Endodermal cell (in vitro differentiated cells): ENCODE results near the gene ATRNL1. TPM values are rescaled to one million over a fixed set of nuclear protein-coding genes. Genes with fewer than 3 reads are reported as not detected.

ENCODE experiments used
- DNase-seq: peaks from one replicate; pipeline ENCODE4 v3.0.0-alpha.2; 2017
- H3K27ac ChIP-seq: 2 replicates; pipeline ENCODE4 v1.5.1; 2013; ENCODE audit warnings: mild to moderate bottlenecking, low read depth, low read length, moderate library complexity
- H3K27me3 ChIP-seq: 2 replicates; pipeline ENCODE4 v1.6.1; 2013; ENCODE audit warnings: mild to moderate bottlenecking, low read length, moderate library complexity; ENCODE audit not compliant: insufficient read depth, control insufficient read depth, poor library complexity, severe bottlenecking
- H3K36me3 ChIP-seq: 2 replicates; pipeline ENCODE4 v1.7.0; 2013; ENCODE audit warnings: mild to moderate bottlenecking, low read length, moderate library complexity; ENCODE audit not compliant: control insufficient read depth, insufficient read depth
- H3K4me1 ChIP-seq: one replicate; pipeline ENCODE4 v1.7.0; 2013; ENCODE audit warnings: low read length; ENCODE audit not compliant: control insufficient read depth, insufficient read depth
- H3K4me3 ChIP-seq: 2 replicates; pipeline ENCODE4 v1.5.1; 2013; ENCODE audit warnings: mild to moderate bottlenecking, low read length, moderate library complexity
- H3K9ac ChIP-seq: 2 replicates; pipeline ENCODE4 v1.6.1; 2013; ENCODE audit warnings: mild to moderate bottlenecking, low read length, moderate library complexity; ENCODE audit not compliant: poor library complexity, severe bottlenecking; ENCODE audit errors: extremely low read depth
- H3K9me3 ChIP-seq: 2 replicates; pipeline ENCODE4 v1.6.1; 2013; ENCODE audit warnings: mild to moderate bottlenecking, low read length, moderate library complexity; ENCODE audit not compliant: control insufficient read depth
- H3K27ac Mint-ChIP-seq: 2 replicates; pipeline ENCODE4 v1.8.0; 2020; ENCODE audit warnings: mixed read lengths
- H3K27me3 Mint-ChIP-seq: 2 replicates; pipeline ENCODE4 v1.8.0; 2021; ENCODE audit warnings: mild to moderate bottlenecking, mixed read lengths; ENCODE audit not compliant: insufficient read depth
- H3K36me3 Mint-ChIP-seq: 2 replicates; pipeline ENCODE4 v1.8.0; 2020; ENCODE audit warnings: low read depth, mixed read lengths
- H3K4me1 Mint-ChIP-seq: 2 replicates; pipeline ENCODE4 v1.8.0; 2020; ENCODE audit warnings: mixed read lengths
- H3K4me3 Mint-ChIP-seq: 2 replicates; pipeline ENCODE4 v1.8.0; 2020; ENCODE audit warnings: mild to moderate bottlenecking, moderate library complexity, mixed read lengths
- H3K9me3 Mint-ChIP-seq: 2 replicates; pipeline ENCODE4 v1.8.0; 2020; ENCODE audit warnings: mild to moderate bottlenecking, mixed read lengths
- CTCF ChIP-seq: fragments of 200-600 bp; sonication (generic); conservative IDR thresholded peaks from 2 replicates; pipeline ENCODE4 v1.5.0; 2021; ENCODE audit warnings: antibody characterized with exemption, mild to moderate bottlenecking
- WGBS, 2 experiments: methylation state at CpG; one replicate each; pipeline versions ENCODE4 v1.1.5 to v1.1.7; 2013; ENCODE audit warnings: missing lambda C conversion rate in 2 of 2, mixed read lengths in 1 of 2; ENCODE audit not compliant: insufficient coverage in 1 of 2, insufficient read length in 1 of 2; 5-methylcytosine and 5-hydroxymethylcytosine counted together
- total RNA-seq, 2 donors: library from RNA; stranded (reverse); fragmentation: NEBNext Ultra II Directional in 1 of 2; extraction: Animal tissue kit (Norgen Biotek cat#: 25700) in 1 of 2; gene quantifications; 2 replicates in 1 of 2; 3 replicates in 1 of 2; pipeline ENCODE4 v1.2.1, GENCODE V29; 2021

Gene ATRNL1
- total RNA-seq, 2 donors from 2014 or later = 8.0 to 9.0 TPM

- no peak overlapping the region for H3K27ac ChIP-seq
- no peak for TF ChIP-seq CTCF
- no peaks in the 10 kb centered on the region for H3K27me3 ChIP-seq
- H3K4me3 ChIP-seq = no peak overlapping the region
- no peak for DNase-seq
- H3K27ac Mint-ChIP-seq = no peak overlapping the region
- H3K4me1 Mint-ChIP-seq = peaks cover 2% of the 10 kb centered on the region
- H3K36me3 Mint-ChIP-seq = no peaks in the 10 kb centered on the region
- H3K4me3 Mint-ChIP-seq = no peak overlapping the region
- no peak overlapping the region for H3K9ac ChIP-seq
- no peaks in the 10 kb centered on the region for H3K9me3 Mint-ChIP-seq
- H3K36me3 ChIP-seq = no peaks in the 10 kb centered on the region
- no peaks in the 10 kb centered on the region for H3K4me1 ChIP-seq
- H3K27me3 Mint-ChIP-seq = no peaks in the 10 kb centered on the region
- H3K9me3 ChIP-seq = no peaks in the 10 kb centered on the region
- 97 to 100% methylated on average over 2 of the region's 2 CpGs for WGBS, 2 experiments
Measured at GRCh38 chr10:115773832-115774231, 680.7 kb downstream of the ATRNL1 start.

GRCh38 chr10:115774721-115775120 lies 681.6 kb downstream of the ATRNL1 start:
- no peak for DNase-seq
- Mint-ChIP-seq H3K9me3 (no peaks in the 10 kb centered on the region), H3K27ac (no peak overlapping the region), H3K27me3 (no peaks in the 10 kb centered on the region), H3K36me3 (no peaks in the 10 kb centered on the region), H3K4me1 (peaks cover under 1% of the 10 kb centered on the region), H3K4me3 (no peak overlapping the region)
- no CpG with 5 or more reads among the region's 2 CpGs for WGBS, 2 experiments
- Histone ChIP-seq H3K27ac (no peak overlapping the region), H3K9me3 (no peaks in the 10 kb centered on the region), H3K4me3 (no peak overlapping the region), H3K9ac (no peak overlapping the region), H3K27me3 (no peaks in the 10 kb centered on the region), H3K36me3 (no peaks in the 10 kb centered on the region), H3K4me1 (no peaks in the 10 kb centered on the region)
- TF ChIP-seq CTCF = no peak

- 86 to 100% methylated on average over 1 to 2 of the region's 2 CpGs for WGBS, 2 experiments
- Histone ChIP-seq H3K4me1 (no peaks in the 10 kb centered on the region), H3K36me3 (no peaks in the 10 kb centered on the region), H3K27me3 (no peaks in the 10 kb centered on the region), H3K9ac (no peak overlapping the region), H3K9me3 (no peaks in the 10 kb centered on the region), H3K4me3 (no peak overlapping the region), H3K27ac (no peak overlapping the region)
- Mint-ChIP-seq H3K9me3 (no peaks in the 10 kb centered on the region), H3K36me3 (no peaks in the 10 kb centered on the region), H3K4me3 (no peak overlapping the region), H3K27me3 (no peaks in the 10 kb centered on the region), H3K27ac (no peak overlapping the region), H3K4me1 (no peaks in the 10 kb centered on the region)
- TF ChIP-seq CTCF = no peak
- no peak for DNase-seq
Measured at GRCh38 chr10:115777646-115778045, 684.5 kb downstream of the ATRNL1 start.
